WTC11 (cell line): ENCODE data around the gene CAPN15. TPM values are rescaled to one million over a fixed set of nuclear protein-coding genes. Genes with fewer than 3 reads are reported as not detected.

ENCODE experiments used
- ATAC-seq: fragments of 200-7000 bp; cut with Tn5 transposase; 2 replicates; pipeline ENCODE4 v1.10.0; 2021; ENCODE audit warnings: mild to moderate bottlenecking, moderate library complexity
- CTCF ChIA-PET: fragments of 300-600 bp; sonication (Branson Sonifier 250); formaldehyde crosslinking; loops from one replicate; lab custom pipeline; 2021; ENCODE audit warnings: antibody characterized with exemption; lab: Charles Lee
- POLR2A ChIA-PET: fragments of 350-600 bp; sonication (Branson Sonifier 250); formaldehyde crosslinking; loops from one replicate; lab custom pipeline; 2021; ENCODE audit warnings: antibody characterized with exemption; lab: Charles Lee
- DNase-seq: peaks from one replicate; pipeline ENCODE4 v3.0.0; 2021; ENCODE audit warnings: low spot score
- H3K27ac Mint-ChIP-seq: 2 replicates; pipeline ENCODE4 v1.8.0; 2021; ENCODE audit warnings: mixed read lengths
- H3K27me3 Mint-ChIP-seq: 2 replicates; pipeline ENCODE4 v1.8.0; 2021; ENCODE audit warnings: low read depth, mild to moderate bottlenecking, moderate library complexity, mixed read lengths
- H3K36me3 Mint-ChIP-seq: 2 replicates; pipeline ENCODE4 v1.8.0; 2021; ENCODE audit warnings: mixed read lengths
- H3K4me1 Mint-ChIP-seq: 2 replicates; pipeline ENCODE4 v1.8.0; 2022; ENCODE audit warnings: mixed read lengths
- H3K4me3 Mint-ChIP-seq: 2 replicates; pipeline ENCODE4 v1.8.0; 2021; ENCODE audit warnings: mild to moderate bottlenecking, moderate library complexity, mixed read lengths
- H3K9me3 Mint-ChIP-seq: 2 replicates; pipeline ENCODE4 v1.8.0; 2021; ENCODE audit warnings: mixed read lengths
- EMX1 ChIP-seq: fragments of 250-450 bp; sonication (Bioruptor Pico); IDR thresholded peaks from 2 replicates; pipeline ENCODE4 v1.8.0; 2021; ENCODE audit warnings: mild to moderate bottlenecking
- FOXP1 ChIP-seq: sonication (generic); formaldehyde crosslinking; IDR thresholded peaks from 2 replicates; pipeline ENCODE4 v1.8.0; 2022; ENCODE audit warnings: missing genetic modification reagents, mild to moderate bottlenecking, moderate library complexity, borderline replicate concordance
- GABPB1 ChIP-seq: sonication (generic); formaldehyde crosslinking; IDR thresholded peaks from 2 replicates; pipeline ENCODE4 v1.8.1; 2023; ENCODE audit warnings: mild to moderate bottlenecking, missing genetic modification reagents
- GRHL2 ChIP-seq: fragments of 250-450 bp; sonication (Bioruptor Pico); IDR thresholded peaks from 2 replicates; pipeline ENCODE4 v1.8.0; 2022; ENCODE audit warnings: mild to moderate bottlenecking, moderate library complexity; ENCODE audit not compliant: insufficient replicate concordance, severe bottlenecking
- HMGA2 ChIP-seq: fragments of 250-450 bp; sonication (Bioruptor Pico); IDR thresholded peaks from 2 replicates; pipeline ENCODE4 v1.4.0; 2021; ENCODE audit warnings: mild to moderate bottlenecking, moderate library complexity
- MXD4 ChIP-seq: fragments of 250-450 bp; sonication (Bioruptor Pico); IDR thresholded peaks from 2 replicates; pipeline ENCODE4 v1.8.0; 2021; ENCODE audit warnings: mild to moderate bottlenecking, moderate library complexity, borderline replicate concordance
- NFYB ChIP-seq: sonication (generic); formaldehyde crosslinking; conservative IDR thresholded peaks from 2 replicates; pipeline ENCODE4 v1.8.0; 2022; ENCODE audit warnings: low read depth, missing genetic modification reagents
- NR3C1 ChIP-seq: sonication (generic); formaldehyde crosslinking; conservative IDR thresholded peaks from 2 replicates; pipeline ENCODE4 v1.8.1; 2023; ENCODE audit warnings: low read depth, mild to moderate bottlenecking, missing genetic modification reagents
- OVOL2 ChIP-seq: fragments of 250-450 bp; sonication (Bioruptor Pico); IDR thresholded peaks from 2 replicates; pipeline ENCODE4 v1.9.0; 2021; ENCODE audit warnings: mild to moderate bottlenecking, borderline replicate concordance
- RELA ChIP-seq: sonication (generic); formaldehyde crosslinking; IDR thresholded peaks from 2 replicates; pipeline ENCODE4 v1.8.1; 2022; ENCODE audit warnings: missing genetic modification reagents, mild to moderate bottlenecking, borderline replicate concordance
- SMAD4 ChIP-seq: sonication (generic); formaldehyde crosslinking; IDR thresholded peaks from 2 replicates; pipeline ENCODE4 v1.8.0; 2022; ENCODE audit warnings: mild to moderate bottlenecking, missing genetic modification reagents
- SP1 ChIP-seq: sonication (generic); formaldehyde crosslinking; conservative IDR thresholded peaks from 2 replicates; pipeline ENCODE4 v1.8.1; 2022; ENCODE audit warnings: missing genetic modification reagents
- TEAD1 ChIP-seq: sonication (generic); formaldehyde crosslinking; IDR thresholded peaks from 2 replicates; pipeline ENCODE4 v1.8.0; 2022; ENCODE audit warnings: mild to moderate bottlenecking, missing genetic modification reagents
- TEAD4 ChIP-seq: sonication (generic); formaldehyde crosslinking; IDR thresholded peaks from 2 replicates; pipeline ENCODE4 v1.8.0; 2022; ENCODE audit warnings: mild to moderate bottlenecking, missing genetic modification reagents
- ZNF121 ChIP-seq: sonication (generic); formaldehyde crosslinking; IDR thresholded peaks from 2 replicates; pipeline ENCODE4 v1.8.0; 2023; ENCODE audit warnings: missing genetic modification reagents
- ZNF263 ChIP-seq: sonication (generic); formaldehyde crosslinking; IDR thresholded peaks from 2 replicates; pipeline ENCODE4 v1.8.1; 2022; ENCODE audit warnings: low read depth, mild to moderate bottlenecking, moderate library complexity, missing genetic modification reagents
- total RNA-seq: library from RNA; stranded (reverse); gene quantifications from 3 replicates; pipeline ENCODE4 v1.2.3, GENCODE V29; 2021
- TF ChIP-seq, protein P1 (sequence below): fragments of 250-450 bp; sonication (Bioruptor Pico); IDR thresholded peaks from 2 replicates; pipeline ENCODE4 v1.9.0; 2021; ENCODE audit warnings: mild to moderate bottlenecking, borderline replicate concordance
- TF ChIP-seq, protein P2 (sequence below): fragments of 250-450 bp; sonication (Bioruptor Pico); IDR thresholded peaks from 2 replicates; pipeline ENCODE4 v1.9.0; 2021; ENCODE audit warnings: mild to moderate bottlenecking
- TF ChIP-seq, protein P3 (sequence below): sonication (generic); formaldehyde crosslinking; IDR thresholded peaks from 2 replicates; pipeline ENCODE4 v1.8.1; 2022; ENCODE audit warnings: low read depth, missing genetic modification reagents, borderline replicate concordance
- TF ChIP-seq, protein P4 (sequence below): sonication (generic); formaldehyde crosslinking; conservative IDR thresholded peaks from 2 replicates; pipeline ENCODE4 v1.8.1; 2023; ENCODE audit warnings: mild to moderate bottlenecking, low read depth, missing genetic modification reagents, moderate library complexity
- TF ChIP-seq, protein P5 (sequence below): fragments of 250-450 bp; sonication (Bioruptor Pico); IDR thresholded peaks from 2 replicates; pipeline ENCODE4 v1.9.0; 2021; ENCODE audit warnings: moderate library complexity, mild to moderate bottlenecking, inconsistent platforms, borderline replicate concordance

The CAPN15 gene
- total RNA-seq, 1 experiment from 2014 or later, result 110 TPM

DNA sequence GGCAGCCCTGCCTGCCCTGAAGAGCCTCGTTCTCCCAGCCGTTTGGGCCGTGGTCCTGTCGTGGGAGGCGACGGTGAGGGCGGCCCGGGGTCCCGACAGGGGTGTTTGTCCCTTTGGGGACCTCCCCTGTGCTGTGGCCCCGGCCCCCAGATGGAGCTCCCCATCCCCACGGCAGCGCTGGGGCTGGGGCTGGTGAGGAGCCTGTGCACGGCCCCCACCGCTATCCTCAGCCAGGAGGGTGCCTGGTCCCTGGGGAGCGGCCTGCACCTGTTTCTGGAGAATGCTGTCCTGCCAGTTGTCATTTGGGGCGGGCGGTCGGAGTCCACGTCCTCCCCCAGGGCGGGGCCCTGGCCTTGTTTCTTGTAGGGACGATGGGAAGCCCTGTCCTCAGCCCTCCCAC, 6.6 kb downstream of the CAPN15 start (continued):
- TF ChIP-seq, protein P1, sequence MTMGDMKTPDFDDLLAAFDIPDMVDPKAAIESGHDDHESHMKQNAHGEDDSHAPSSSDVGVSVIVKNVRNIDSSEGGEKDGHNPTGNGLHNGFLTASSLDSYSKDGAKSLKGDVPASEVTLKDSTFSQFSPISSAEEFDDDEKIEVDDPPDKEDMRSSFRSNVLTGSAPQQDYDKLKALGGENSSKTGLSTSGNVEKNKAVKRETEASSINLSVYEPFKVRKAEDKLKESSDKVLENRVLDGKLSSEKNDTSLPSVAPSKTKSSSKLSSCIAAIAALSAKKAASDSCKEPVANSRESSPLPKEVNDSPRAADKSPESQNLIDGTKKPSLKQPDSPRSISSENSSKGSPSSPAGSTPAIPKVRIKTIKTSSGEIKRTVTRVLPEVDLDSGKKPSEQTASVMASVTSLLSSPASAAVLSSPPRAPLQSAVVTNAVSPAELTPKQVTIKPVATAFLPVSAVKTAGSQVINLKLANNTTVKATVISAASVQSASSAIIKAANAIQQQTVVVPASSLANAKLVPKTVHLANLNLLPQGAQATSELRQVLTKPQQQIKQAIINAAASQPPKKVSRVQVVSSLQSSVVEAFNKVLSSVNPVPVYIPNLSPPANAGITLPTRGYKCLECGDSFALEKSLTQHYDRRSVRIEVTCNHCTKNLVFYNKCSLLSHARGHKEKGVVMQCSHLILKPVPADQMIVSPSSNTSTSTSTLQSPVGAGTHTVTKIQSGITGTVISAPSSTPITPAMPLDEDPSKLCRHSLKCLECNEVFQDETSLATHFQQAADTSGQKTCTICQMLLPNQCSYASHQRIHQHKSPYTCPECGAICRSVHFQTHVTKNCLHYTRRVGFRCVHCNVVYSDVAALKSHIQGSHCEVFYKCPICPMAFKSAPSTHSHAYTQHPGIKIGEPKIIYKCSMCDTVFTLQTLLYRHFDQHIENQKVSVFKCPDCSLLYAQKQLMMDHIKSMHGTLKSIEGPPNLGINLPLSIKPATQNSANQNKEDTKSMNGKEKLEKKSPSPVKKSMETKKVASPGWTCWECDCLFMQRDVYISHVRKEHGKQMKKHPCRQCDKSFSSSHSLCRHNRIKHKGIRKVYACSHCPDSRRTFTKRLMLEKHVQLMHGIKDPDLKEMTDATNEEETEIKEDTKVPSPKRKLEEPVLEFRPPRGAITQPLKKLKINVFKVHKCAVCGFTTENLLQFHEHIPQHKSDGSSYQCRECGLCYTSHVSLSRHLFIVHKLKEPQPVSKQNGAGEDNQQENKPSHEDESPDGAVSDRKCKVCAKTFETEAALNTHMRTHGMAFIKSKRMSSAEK (CRISPR knock-in tag), result no peak
- TF ChIP-seq GABPB1 (CRISPR knock-in tag) (no peak), ZNF263 (CRISPR knock-in tag) (no peak), OVOL2 (no peak), SP1 (CRISPR knock-in tag) (no peak), ZNF121 (CRISPR knock-in tag) (no peak), FOXP1 (no peak), GRHL2 (no peak), NFYB (no peak), TEAD4 (CRISPR knock-in tag) (no peak)
- TF ChIP-seq, protein P2, sequence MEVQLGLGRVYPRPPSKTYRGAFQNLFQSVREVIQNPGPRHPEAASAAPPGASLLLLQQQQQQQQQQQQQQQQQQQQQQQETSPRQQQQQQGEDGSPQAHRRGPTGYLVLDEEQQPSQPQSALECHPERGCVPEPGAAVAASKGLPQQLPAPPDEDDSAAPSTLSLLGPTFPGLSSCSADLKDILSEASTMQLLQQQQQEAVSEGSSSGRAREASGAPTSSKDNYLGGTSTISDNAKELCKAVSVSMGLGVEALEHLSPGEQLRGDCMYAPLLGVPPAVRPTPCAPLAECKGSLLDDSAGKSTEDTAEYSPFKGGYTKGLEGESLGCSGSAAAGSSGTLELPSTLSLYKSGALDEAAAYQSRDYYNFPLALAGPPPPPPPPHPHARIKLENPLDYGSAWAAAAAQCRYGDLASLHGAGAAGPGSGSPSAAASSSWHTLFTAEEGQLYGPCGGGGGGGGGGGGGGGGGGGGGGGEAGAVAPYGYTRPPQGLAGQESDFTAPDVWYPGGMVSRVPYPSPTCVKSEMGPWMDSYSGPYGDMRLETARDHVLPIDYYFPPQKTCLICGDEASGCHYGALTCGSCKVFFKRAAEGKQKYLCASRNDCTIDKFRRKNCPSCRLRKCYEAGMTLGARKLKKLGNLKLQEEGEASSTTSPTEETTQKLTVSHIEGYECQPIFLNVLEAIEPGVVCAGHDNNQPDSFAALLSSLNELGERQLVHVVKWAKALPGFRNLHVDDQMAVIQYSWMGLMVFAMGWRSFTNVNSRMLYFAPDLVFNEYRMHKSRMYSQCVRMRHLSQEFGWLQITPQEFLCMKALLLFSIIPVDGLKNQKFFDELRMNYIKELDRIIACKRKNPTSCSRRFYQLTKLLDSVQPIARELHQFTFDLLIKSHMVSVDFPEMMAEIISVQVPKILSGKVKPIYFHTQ (CRISPR knock-in tag), result no peak

DNA sequence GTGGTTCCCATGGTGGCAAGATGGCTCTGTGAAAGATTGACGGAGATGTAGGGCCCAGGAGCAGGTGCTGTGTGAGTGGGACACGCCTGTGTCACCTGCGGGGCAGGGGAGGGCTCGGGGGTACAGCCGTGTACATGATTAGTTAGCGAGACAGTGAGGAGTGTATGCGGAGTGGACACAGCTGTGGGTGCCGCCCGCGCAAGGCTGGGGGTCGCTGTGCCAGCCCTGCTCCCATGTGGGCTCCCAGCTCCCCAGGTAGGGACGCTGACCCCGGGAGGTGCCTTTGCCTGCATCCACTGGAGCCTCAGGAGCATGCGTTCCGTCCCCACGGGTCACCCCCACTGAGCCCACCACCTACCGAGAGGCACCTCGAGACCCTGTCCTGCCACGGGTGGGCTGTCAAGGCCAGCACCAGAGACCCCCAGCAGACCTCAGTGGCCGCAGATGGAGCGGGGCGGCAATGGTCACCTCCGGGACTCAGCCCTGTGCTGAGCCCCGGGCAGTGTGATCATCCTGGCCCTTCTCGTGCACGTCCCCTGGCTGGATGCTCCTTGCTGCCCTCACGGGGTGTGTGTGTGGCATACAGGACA, 7.4 kb downstream of the CAPN15 start:
- peaks cover 2% of the 10 kb centered on the region; the same call in 1 of the 2 replicates for H3K4me1 Mint-ChIP-seq
- ChIA-PET CTCF (interaction anchor here (1.6 to 1.9 kb wide), 2 partner anchors 12 to 47 kb away, joined by 4 to 11 read pairs; no protein-coding TSS in a partner anchor), POLR2A (no interaction called here)
- no peak overlapping the region for H3K4me3 Mint-ChIP-seq
- no peaks in the 10 kb centered on the region for H3K27me3 Mint-ChIP-seq
- H3K27ac Mint-ChIP-seq, result no peak overlapping the region
- peaks cover 3% of the 10 kb centered on the region; the same call in 1 of the 2 replicates for H3K36me3 Mint-ChIP-seq
- DNase-seq, result no peak
- H3K9me3 Mint-ChIP-seq, result no peaks in the 10 kb centered on the region
- ATAC-seq, result no peak
- no peak for TF ChIP-seq HMGA2 (CRISPR knock-in tag)
- TF ChIP-seq RELA (CRISPR knock-in tag), result no peak
- TF ChIP-seq, protein P2 (CRISPR knock-in tag), result no peak
- no peak for TF ChIP-seq TEAD1 (CRISPR knock-in tag)
- no peak for TF ChIP-seq NR3C1 (CRISPR knock-in tag)
- TF ChIP-seq, protein P3, sequence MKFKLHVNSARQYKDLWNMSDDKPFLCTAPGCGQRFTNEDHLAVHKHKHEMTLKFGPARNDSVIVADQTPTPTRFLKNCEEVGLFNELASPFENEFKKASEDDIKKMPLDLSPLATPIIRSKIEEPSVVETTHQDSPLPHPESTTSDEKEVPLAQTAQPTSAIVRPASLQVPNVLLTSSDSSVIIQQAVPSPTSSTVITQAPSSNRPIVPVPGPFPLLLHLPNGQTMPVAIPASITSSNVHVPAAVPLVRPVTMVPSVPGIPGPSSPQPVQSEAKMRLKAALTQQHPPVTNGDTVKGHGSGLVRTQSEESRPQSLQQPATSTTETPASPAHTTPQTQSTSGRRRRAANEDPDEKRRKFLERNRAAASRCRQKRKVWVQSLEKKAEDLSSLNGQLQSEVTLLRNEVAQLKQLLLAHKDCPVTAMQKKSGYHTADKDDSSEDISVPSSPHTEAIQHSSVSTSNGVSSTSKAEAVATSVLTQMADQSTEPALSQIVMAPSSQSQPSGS, result no peak
- no peak for TF ChIP-seq EMX1
- no peak for TF ChIP-seq MXD4 (CRISPR knock-in tag)
- TF ChIP-seq, protein P4, sequence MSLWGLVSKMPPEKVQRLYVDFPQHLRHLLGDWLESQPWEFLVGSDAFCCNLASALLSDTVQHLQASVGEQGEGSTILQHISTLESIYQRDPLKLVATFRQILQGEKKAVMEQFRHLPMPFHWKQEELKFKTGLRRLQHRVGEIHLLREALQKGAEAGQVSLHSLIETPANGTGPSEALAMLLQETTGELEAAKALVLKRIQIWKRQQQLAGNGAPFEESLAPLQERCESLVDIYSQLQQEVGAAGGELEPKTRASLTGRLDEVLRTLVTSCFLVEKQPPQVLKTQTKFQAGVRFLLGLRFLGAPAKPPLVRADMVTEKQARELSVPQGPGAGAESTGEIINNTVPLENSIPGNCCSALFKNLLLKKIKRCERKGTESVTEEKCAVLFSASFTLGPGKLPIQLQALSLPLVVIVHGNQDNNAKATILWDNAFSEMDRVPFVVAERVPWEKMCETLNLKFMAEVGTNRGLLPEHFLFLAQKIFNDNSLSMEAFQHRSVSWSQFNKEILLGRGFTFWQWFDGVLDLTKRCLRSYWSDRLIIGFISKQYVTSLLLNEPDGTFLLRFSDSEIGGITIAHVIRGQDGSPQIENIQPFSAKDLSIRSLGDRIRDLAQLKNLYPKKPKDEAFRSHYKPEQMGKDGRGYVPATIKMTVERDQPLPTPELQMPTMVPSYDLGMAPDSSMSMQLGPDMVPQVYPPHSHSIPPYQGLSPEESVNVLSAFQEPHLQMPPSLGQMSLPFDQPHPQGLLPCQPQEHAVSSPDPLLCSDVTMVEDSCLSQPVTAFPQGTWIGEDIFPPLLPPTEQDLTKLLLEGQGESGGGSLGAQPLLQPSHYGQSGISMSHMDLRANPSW, result no peak
- TF ChIP-seq, protein P5, sequence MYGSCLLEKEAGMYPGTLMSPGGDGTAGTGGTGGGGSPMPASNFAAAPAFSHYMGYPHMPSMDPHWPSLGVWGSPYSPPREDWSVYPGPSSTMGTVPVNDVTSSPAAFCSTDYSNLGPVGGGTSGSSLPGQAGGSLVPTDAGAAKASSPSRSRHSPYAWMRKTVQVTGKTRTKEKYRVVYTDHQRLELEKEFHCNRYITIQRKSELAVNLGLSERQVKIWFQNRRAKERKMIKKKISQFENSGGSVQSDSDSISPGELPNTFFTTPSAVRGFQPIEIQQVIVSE (CRISPR knock-in tag), result no peak
- no peak for TF ChIP-seq SMAD4 (CRISPR knock-in tag)
